ENCODE measurements around the gene ZNRF2. TPM values are rescaled to one million over a fixed set of nuclear protein-coding genes. Genes with fewer than 3 reads are reported as not detected.

The ZNRF2 gene
- total RNA-seq, 1 donor from 2014 or later, result 21.4 TPM

GRCh38 chr7:30330134-30331111, 46.0 kb downstream of the ZNRF2 start:
- no peak for DNase-seq
- ChIA-PET CTCF (interaction anchor here (1.2 to 1.5 kb wide), 2 partner anchors 8 to 40 kb away, joined by 4 read pairs; no protein-coding TSS in a partner anchor), POLR2A (interaction anchor here (0.8 to 2.8 kb wide), 6 partner anchors 8 to 264 kb away, joined by 3 to 16 read pairs (median 4); partner anchors contain the start of gene ZNRF2)
- Mint-ChIP-seq H3K4me1 (peaks cover 74% of the 10 kb centered on the region), H3K27ac (peak overlapping the region; percentile 33), H3K27me3 (no peaks in the 10 kb centered on the region), H3K36me3 (ENCODE audit: low read depth) (peaks cover 13% of the 10 kb centered on the region), H3K9me3 (peaks cover 6% of the 10 kb centered on the region), H3K4me3 (peak overlapping the region; percentile 39)
- TF ChIP-seq CTCF (IDR thresholded peaks at IDR 0.05), result no peak
- intact Hi-C loops (cut with micrococcal nuclease), result loop anchor here (1.0 to 2.0 kb wide), 3 partner anchors 8 to 18 kb away; no protein-coding TSS in a partner anchor
- peak; percentile 91 for ATAC-seq (ENCODE audit: low read depth)

- no peak for ATAC-seq (ENCODE audit: low read depth)
- H3K4me1 Mint-ChIP-seq, result peaks cover 76% of the 10 kb centered on the region
- intact Hi-C loops (cut with micrococcal nuclease), result loop anchor here (2.0 kb wide), 1 partner anchor 17 kb away; no protein-coding TSS in a partner anchor
- no peaks in the 10 kb centered on the region for H3K27me3 Mint-ChIP-seq
- peak overlapping the region; percentile 2 for H3K27ac Mint-ChIP-seq
- no peak for DNase-seq
- H3K9me3 Mint-ChIP-seq, result peaks cover 4% of the 10 kb centered on the region
- POLR2A ChIA-PET, result interaction anchor here (0.6 to 2.8 kb wide), 7 partner anchors 9 to 197 kb away, joined by 3 to 16 read pairs (median 5); partner anchors contain the start of gene ZNRF2
- peaks cover 7% of the 10 kb centered on the region for H3K36me3 Mint-ChIP-seq (ENCODE audit: low read depth)
- CTCF ChIA-PET, result interaction anchor here (1.2 to 1.5 kb wide), 2 partner anchors 9 to 41 kb away, joined by 4 read pairs; no protein-coding TSS in a partner anchor
- no peak for TF ChIP-seq CTCF (IDR thresholded peaks at IDR 0.05)
- peak overlapping the region; percentile 16 for H3K4me3 Mint-ChIP-seq
Measured at GRCh38 chr7:30331338-30331737, 46.9 kb downstream of the ZNRF2 start.

- no peak overlapping the region for H3K27ac Mint-ChIP-seq
- no peak overlapping the region for H3K4me3 Mint-ChIP-seq
- POLR2A ChIA-PET, result interaction anchor here (2.3 to 2.8 kb wide), 2 partner anchors 10 to 48 kb away, joined by 6 to 16 read pairs; partner anchors contain the start of gene ZNRF2
- H3K4me1 Mint-ChIP-seq, result peaks cover 74% of the 10 kb centered on the region
- no peaks in the 10 kb centered on the region for H3K36me3 Mint-ChIP-seq (ENCODE audit: low read depth)
- no peak for DNase-seq
- no peaks in the 10 kb centered on the region for H3K27me3 Mint-ChIP-seq
- intact Hi-C loops (cut with micrococcal nuclease), result no loop called here
- CTCF ChIA-PET, result no interaction called here
- H3K9me3 Mint-ChIP-seq, result peaks cover 2% of the 10 kb centered on the region
- no peak for TF ChIP-seq CTCF (IDR thresholded peaks at IDR 0.05)
- no peak for ATAC-seq (ENCODE audit: low read depth)
Measured at GRCh38 chr7:30332549-30332948, 48.2 kb downstream of the ZNRF2 start.

- Mint-ChIP-seq H3K27ac (no peak overlapping the region), H3K4me1 (peaks cover 72% of the 10 kb centered on the region), H3K36me3 (ENCODE audit: low read depth) (peaks cover 1% of the 10 kb centered on the region), H3K27me3 (no peaks in the 10 kb centered on the region), H3K9me3 (peaks cover 2% of the 10 kb centered on the region), H3K4me3 (no peak overlapping the region)
- ATAC-seq (ENCODE audit: low read depth) (no peak), DNase-seq (no peak)
- CTCF ChIA-PET, result interaction anchor here (1.5 kb wide), 1 partner anchor 171 kb away, joined by 3 read pairs; no protein-coding TSS in a partner anchor
- POLR2A ChIA-PET, result interaction anchor here (1.5 kb wide), 1 partner anchor 14 kb away, joined by 5 read pairs; no protein-coding TSS in a partner anchor
- TF ChIP-seq CTCF (IDR thresholded peaks at IDR 0.05), result no peak
- intact Hi-C loops (cut with micrococcal nuclease), result no loop called here
Measured at GRCh38 chr7:30335763-30336487, 51.5 kb downstream of the ZNRF2 start.
